Neural cell (in vitro differentiated cells): ENCODE measurements around the gene SLC49A4. TPM values are rescaled to one million over a fixed set of nuclear protein-coding genes. Genes with fewer than 3 reads are reported as not detected.
"Not testable (repeated sequence)": the region's sequence is repeated elsewhere in the genome, so short reads cannot be mapped to it uniquely, and the experiment has no call there.

Source experiments
- H2AFZ ChIP-seq: fragments of 200-600, 300-800 bp; sonication (generic), shearing (Covaris generic); 2 replicates; pipeline ENCODE4 v1.6.0; 2014; ENCODE audit warnings: low read depth, mild to moderate bottlenecking, antibody characterized with exemption, low read length, moderate library complexity
- H3F3A ChIP-seq: fragments of 200-600 bp; shearing (Covaris generic); 2 replicates; pipeline ENCODE4 v1.6.1; 2016; ENCODE audit warnings: mild to moderate bottlenecking, moderate library complexity, mixed read lengths, antibody characterized with exemption, low read length; ENCODE audit not compliant: insufficient read depth, poor library complexity, severe bottlenecking
- H3K27ac ChIP-seq: fragments of 200-600, 300-800 bp; sonication (generic), shearing (Covaris generic); 2 replicates; pipeline ENCODE4 v1.5.1; 2014; ENCODE audit warnings: mild to moderate bottlenecking, low read length, moderate library complexity
- H3K27me3 ChIP-seq: fragments of 300-800, 200-600 bp; sonication (generic), shearing (Covaris generic); 2 replicates; pipeline ENCODE4 v1.6.0; 2014; ENCODE audit warnings: mild to moderate bottlenecking, low read depth, low read length, moderate library complexity; ENCODE audit not compliant: insufficient read depth
- H3K36me3 ChIP-seq: fragments of 300-800, 200-600 bp; sonication (generic), shearing (Covaris generic); 2 replicates; pipeline ENCODE4 v1.5.1; 2014; ENCODE audit warnings: mild to moderate bottlenecking, antibody characterized with exemption, low read length, moderate library complexity; ENCODE audit not compliant: insufficient read depth
- H3K4me2 ChIP-seq: fragments of 300-800, 200-600 bp; sonication (generic), shearing (Covaris generic); 2 replicates; pipeline ENCODE4 v1.6.0; 2014; ENCODE audit warnings: mild to moderate bottlenecking, low read length
- H3K4me3 ChIP-seq: fragments of 300-800, 200-600 bp; sonication (generic), shearing (Covaris generic); 2 replicates; pipeline ENCODE4 v1.5.1; 2014; ENCODE audit warnings: mild to moderate bottlenecking, low read length, moderate library complexity
- H3K79me2 ChIP-seq: fragments of 200-600 bp; shearing (Covaris generic); replicated peaks from 2 replicates; pipeline ENCODE4 v1.6.0; 2014; ENCODE audit warnings: mild to moderate bottlenecking, low read length, moderate library complexity; ENCODE audit not compliant: insufficient read depth
- H3K9ac ChIP-seq: fragments of 300-800, 200-600 bp; sonication (generic), shearing (Covaris generic); 2 replicates; pipeline ENCODE4 v1.6.1; 2016; ENCODE audit warnings: mild to moderate bottlenecking, low read length, mixed read lengths
- H3K9me2 ChIP-seq: fragments of 200-600 bp; shearing (Covaris generic); 2 replicates; pipeline ENCODE4 v1.6.1; 2016; ENCODE audit warnings: mild to moderate bottlenecking, low read length, mixed read lengths; ENCODE audit not compliant: insufficient read depth
- H3K9me3 ChIP-seq: fragments of 200-600, 300-800 bp; sonication (generic), shearing (Covaris generic); 2 replicates; pipeline ENCODE4 v1.6.1; 2016; ENCODE audit warnings: mild to moderate bottlenecking, mixed run types, low read length, moderate library complexity, mixed read lengths
- H4K20me1 ChIP-seq: fragments of 200-600 bp; shearing (Covaris generic); 2 replicates; pipeline ENCODE4 v1.6.1; 2016; ENCODE audit warnings: mild to moderate bottlenecking, mixed run types; ENCODE audit not compliant: insufficient read depth
- EP300 ChIP-seq: fragments of 450-650 bp; conservative IDR thresholded peaks from 2 replicates; pipeline ENCODE4 v1.6.1; 2014; ENCODE audit warnings: antibody characterized with exemption, mild to moderate bottlenecking, moderate library complexity; ENCODE audit not compliant: poor library complexity, severe bottlenecking
- EZH2 ChIP-seq: fragments of 200-600, 300-800 bp; shearing (Covaris generic), sonication (generic); IDR thresholded peaks from 2 replicates; pipeline ENCODE4 v1.6.1; 2014; ENCODE audit warnings: antibody characterized with exemption, low read length, borderline replicate concordance, mild to moderate bottlenecking; ENCODE audit not compliant: insufficient read depth, poor library complexity, severe bottlenecking
- MXI1 ChIP-seq: fragments of 450-650 bp; conservative IDR thresholded peaks from 2 replicates; pipeline ENCODE4 v1.6.1; 2014; ENCODE audit warnings: antibody characterized with exemption, mild to moderate bottlenecking; ENCODE audit not compliant: poor library complexity, severe bottlenecking
- POLR2AphosphoS5 ChIP-seq: IDR thresholded peaks from 2 replicates; pipeline ENCODE4 v1.6.1; 2012
- RAD21 ChIP-seq: fragments of 450-650 bp; conservative IDR thresholded peaks from 2 replicates; pipeline ENCODE4 v1.6.1; 2014; ENCODE audit warnings: antibody characterized with exemption, mild to moderate bottlenecking, moderate library complexity
- SMC3 ChIP-seq: fragments of 450-650 bp; conservative IDR thresholded peaks from 2 replicates; pipeline ENCODE4 v1.6.1; 2014; ENCODE audit warnings: antibody characterized with exemption, mild to moderate bottlenecking, moderate library complexity; ENCODE audit not compliant: poor library complexity
- TAF1 ChIP-seq: IDR thresholded peaks from 2 replicates; pipeline ENCODE4 v1.6.1; 2012; ENCODE audit warnings: low read depth
- polyA plus RNA-seq: library from polyadenylated mRNA; depleted of rRNA; stranded (reverse); fragments of >200 nt; gene quantifications from 2 replicates; pipeline ENCODE4 v1.2.3, GENCODE V29; 2014
- TF ChIP-seq, protein P1 (sequence below): IDR thresholded peaks from 2 replicates; pipeline ENCODE4 v1.6.1; 2012; ENCODE audit warnings: borderline replicate concordance
- TF ChIP-seq, protein P2 (sequence below): fragments of 450-650 bp; IDR thresholded peaks from 2 replicates; pipeline ENCODE4 v1.5.1; 2014; ENCODE audit warnings: antibody characterized with exemption, mild to moderate bottlenecking, moderate library complexity; ENCODE audit not compliant: poor library complexity, severe bottlenecking

The SLC49A4 gene
- polyA plus RNA-seq, 1 donor from 2014 or later, result 16.2 TPM

DNA sequence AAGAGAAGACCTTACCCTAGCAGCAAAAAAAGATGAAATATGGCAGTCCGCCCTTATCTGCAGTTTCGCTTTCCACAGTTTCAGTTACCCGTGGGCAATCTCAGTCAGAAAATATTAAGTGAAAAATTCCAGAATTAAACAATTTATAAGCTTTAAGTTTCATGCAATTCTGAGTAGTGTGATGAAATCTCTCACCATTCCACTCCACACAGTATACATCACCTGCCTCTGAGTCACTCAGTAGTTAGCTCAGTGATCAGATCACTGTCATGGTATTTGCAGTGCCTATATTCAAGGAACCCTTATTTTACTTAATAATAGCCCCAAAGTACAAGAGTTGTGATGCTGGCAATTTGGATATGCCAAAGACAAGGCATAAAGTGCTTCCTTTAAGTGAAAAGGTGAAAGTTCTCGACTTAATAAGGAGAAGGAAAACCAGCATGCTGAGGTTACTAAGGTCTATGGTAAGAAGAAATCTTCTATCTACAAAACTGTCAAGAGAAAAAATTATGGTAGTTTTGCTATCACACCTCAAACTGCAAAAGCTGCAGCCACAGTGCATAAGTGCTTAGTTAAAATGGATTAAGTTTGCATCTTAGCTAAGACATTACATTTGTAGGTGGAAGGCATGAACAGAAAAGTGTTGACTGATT, 49.4 kb upstream of the SLC49A4 start:
- Histone ChIP-seq H3K9ac (no peak overlapping the region), H3K9me2 (no peaks in the 10 kb centered on the region), H3K27me3 (no peaks in the 10 kb centered on the region), H3K4me2 (no peak overlapping the region), H3K9me3 (no peaks in the 10 kb centered on the region), H3K27ac (no peak overlapping the region), H2AFZ (no peak overlapping the region), H3K79me2 (no peaks in the 10 kb centered on the region), H3F3A (no peaks in the 10 kb centered on the region), H3K4me3 (no peak overlapping the region), H3K36me3 (no peaks in the 10 kb centered on the region), H4K20me1 (no peaks in the 10 kb centered on the region)
- no peak for TF ChIP-seq EP300
- no peak for TF ChIP-seq RAD21
- TF ChIP-seq, protein P1, sequence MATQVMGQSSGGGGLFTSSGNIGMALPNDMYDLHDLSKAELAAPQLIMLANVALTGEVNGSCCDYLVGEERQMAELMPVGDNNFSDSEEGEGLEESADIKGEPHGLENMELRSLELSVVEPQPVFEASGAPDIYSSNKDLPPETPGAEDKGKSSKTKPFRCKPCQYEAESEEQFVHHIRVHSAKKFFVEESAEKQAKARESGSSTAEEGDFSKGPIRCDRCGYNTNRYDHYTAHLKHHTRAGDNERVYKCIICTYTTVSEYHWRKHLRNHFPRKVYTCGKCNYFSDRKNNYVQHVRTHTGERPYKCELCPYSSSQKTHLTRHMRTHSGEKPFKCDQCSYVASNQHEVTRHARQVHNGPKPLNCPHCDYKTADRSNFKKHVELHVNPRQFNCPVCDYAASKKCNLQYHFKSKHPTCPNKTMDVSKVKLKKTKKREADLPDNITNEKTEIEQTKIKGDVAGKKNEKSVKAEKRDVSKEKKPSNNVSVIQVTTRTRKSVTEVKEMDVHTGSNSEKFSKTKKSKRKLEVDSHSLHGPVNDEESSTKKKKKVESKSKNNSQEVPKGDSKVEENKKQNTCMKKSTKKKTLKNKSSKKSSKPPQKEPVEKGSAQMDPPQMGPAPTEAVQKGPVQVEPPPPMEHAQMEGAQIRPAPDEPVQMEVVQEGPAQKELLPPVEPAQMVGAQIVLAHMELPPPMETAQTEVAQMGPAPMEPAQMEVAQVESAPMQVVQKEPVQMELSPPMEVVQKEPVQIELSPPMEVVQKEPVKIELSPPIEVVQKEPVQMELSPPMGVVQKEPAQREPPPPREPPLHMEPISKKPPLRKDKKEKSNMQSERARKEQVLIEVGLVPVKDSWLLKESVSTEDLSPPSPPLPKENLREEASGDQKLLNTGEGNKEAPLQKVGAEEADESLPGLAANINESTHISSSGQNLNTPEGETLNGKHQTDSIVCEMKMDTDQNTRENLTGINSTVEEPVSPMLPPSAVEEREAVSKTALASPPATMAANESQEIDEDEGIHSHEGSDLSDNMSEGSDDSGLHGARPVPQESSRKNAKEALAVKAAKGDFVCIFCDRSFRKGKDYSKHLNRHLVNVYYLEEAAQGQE, result no peak
- no peak for TF ChIP-seq TAF1
- no peak for TF ChIP-seq MXI1
- no peak for TF ChIP-seq EZH2
- no peak for TF ChIP-seq POLR2AphosphoS5
- TF ChIP-seq, protein P2, sequence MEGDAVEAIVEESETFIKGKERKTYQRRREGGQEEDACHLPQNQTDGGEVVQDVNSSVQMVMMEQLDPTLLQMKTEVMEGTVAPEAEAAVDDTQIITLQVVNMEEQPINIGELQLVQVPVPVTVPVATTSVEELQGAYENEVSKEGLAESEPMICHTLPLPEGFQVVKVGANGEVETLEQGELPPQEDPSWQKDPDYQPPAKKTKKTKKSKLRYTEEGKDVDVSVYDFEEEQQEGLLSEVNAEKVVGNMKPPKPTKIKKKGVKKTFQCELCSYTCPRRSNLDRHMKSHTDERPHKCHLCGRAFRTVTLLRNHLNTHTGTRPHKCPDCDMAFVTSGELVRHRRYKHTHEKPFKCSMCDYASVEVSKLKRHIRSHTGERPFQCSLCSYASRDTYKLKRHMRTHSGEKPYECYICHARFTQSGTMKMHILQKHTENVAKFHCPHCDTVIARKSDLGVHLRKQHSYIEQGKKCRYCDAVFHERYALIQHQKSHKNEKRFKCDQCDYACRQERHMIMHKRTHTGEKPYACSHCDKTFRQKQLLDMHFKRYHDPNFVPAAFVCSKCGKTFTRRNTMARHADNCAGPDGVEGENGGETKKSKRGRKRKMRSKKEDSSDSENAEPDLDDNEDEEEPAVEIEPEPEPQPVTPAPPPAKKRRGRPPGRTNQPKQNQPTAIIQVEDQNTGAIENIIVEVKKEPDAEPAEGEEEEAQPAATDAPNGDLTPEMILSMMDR, result no peak
- TF ChIP-seq SMC3, result no peak

DNA sequence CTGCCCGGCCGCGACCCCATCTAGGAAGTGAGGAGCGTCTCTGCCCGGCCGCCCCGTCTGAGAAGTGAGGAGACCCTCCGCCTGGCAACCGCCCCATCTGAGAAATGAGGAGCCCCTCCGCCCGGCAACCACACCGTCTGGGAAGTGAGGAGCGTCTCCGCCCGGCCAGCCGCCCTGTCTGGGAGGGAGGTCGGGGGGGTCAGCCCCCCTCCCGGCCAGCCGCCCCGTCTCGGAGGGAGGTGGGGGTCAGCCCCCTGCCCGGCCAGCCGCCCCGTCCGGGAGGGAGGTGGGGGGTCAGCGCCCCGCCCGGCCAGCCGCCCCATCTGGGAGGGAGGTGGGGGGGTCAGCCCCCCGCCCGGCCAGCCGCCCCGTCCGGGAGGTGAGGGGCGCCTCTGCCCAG, 47.6 kb upstream of the SLC49A4 start:
- not testable (repeated sequence) for H3K79me2 ChIP-seq, H3K27ac ChIP-seq, H3F3A ChIP-seq, H3K4me2 ChIP-seq, H3K4me3 ChIP-seq, H3K27me3 ChIP-seq, H4K20me1 ChIP-seq, H2AFZ ChIP-seq, H3K9me2 ChIP-seq, H3K9ac ChIP-seq, H3K9me3 ChIP-seq, H3K36me3 ChIP-seq

DNA sequence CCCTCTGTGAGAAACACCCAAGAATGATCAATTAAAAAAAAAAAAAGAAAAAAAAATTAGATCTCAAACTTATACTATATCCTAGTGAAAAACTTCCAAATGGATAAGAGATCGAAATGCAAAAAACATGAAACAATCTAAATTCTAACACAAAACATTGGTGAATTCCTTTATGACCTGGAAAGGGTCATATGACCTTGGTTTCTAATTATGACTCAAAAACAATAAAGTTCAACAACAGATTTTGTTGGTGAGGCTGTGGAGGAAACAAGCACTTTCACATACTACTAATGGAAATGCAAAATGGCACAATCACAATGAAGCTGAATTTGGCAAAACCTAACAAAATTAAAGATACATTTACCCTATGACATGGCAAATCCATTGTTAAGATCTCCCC, 46.5 kb upstream of the SLC49A4 start:
- H3K9me3 ChIP-seq, result no peaks in the 10 kb centered on the region
- H4K20me1 ChIP-seq, result no peaks in the 10 kb centered on the region
- no peak overlapping the region for H3K4me3 ChIP-seq
- H3K4me2 ChIP-seq, result no peak overlapping the region
- no peak overlapping the region for H3K27ac ChIP-seq
- no peaks in the 10 kb centered on the region for H3K36me3 ChIP-seq
- H3K27me3 ChIP-seq, result no peaks in the 10 kb centered on the region
- H3K9me2 ChIP-seq, result no peaks in the 10 kb centered on the region
- H3K79me2 ChIP-seq, result no peaks in the 10 kb centered on the region
- H3K9ac ChIP-seq, result no peak overlapping the region
- TF ChIP-seq EP300 (no peak), EZH2 (no peak), MXI1 (no peak)
- H2AFZ ChIP-seq, result no peak overlapping the region
- no peaks in the 10 kb centered on the region for H3F3A ChIP-seq
